ENCODE measurements around the gene NFYA.

- TF ChIP-seq EZH2 (IDR thresholded peaks at IDR 0.05; ENCODE audit: borderline replicate concordance, insufficient read depth, low read depth, low read length, poor library complexity, severe bottlenecking), result no peak
- no peak for TF ChIP-seq CTCF (IDR thresholded peaks at IDR 0.05)
These were observed 10.3 kb downstream of the NFYA start for GRCh38 chr6:41083072-41083471.
